GM23338 (cell line): ENCODE results near the gene SP5. TPM values are rescaled to one million over a fixed set of nuclear protein-coding genes. Genes with fewer than 3 reads are reported as not detected.

Source experiments
- ATAC-seq: fragments of 200-7000 bp; cut with Tn5 transposase; 3 replicates; pipeline ENCODE4 v1.9.1; 2020
- DNase-seq: peaks from one replicate; pipeline ENCODE4 v3.0.0-alpha.2; 2015; ENCODE audit warnings: low spot score
- H2AFZ ChIP-seq: fragments of 200-600 bp; sonication (generic); 2 replicates; pipeline ENCODE4 v1.8.0; 2016; ENCODE audit warnings: antibody characterized with exemption, mild to moderate bottlenecking, moderate library complexity
- H3F3A ChIP-seq: fragments of 200-600 bp; sonication (generic); replicated peaks from 2 replicates; pipeline ENCODE4 v1.8.0; 2017; ENCODE audit warnings: antibody characterized with exemption, mixed run types, low read depth
- H3K27ac ChIP-seq: fragments of 200-600 bp; sonication (generic); 2 replicates; pipeline ENCODE4 v1.6.1; 2016; ENCODE audit warnings: low read depth
- H3K27me3 ChIP-seq: fragments of 200-600 bp; sonication (generic); 2 replicates; pipeline ENCODE4 v1.8.0; 2016; ENCODE audit warnings: mild to moderate bottlenecking, mixed run types, moderate library complexity; ENCODE audit not compliant: insufficient read depth
- H3K36me3 ChIP-seq: fragments of 200-600 bp; sonication (generic); 2 replicates; pipeline ENCODE4 v1.8.0; 2016; ENCODE audit warnings: mild to moderate bottlenecking; ENCODE audit not compliant: insufficient read depth
- H3K4me1 ChIP-seq: fragments of 200-600 bp; sonication (generic); 2 replicates; pipeline ENCODE4 v1.8.0; 2016; ENCODE audit warnings: mild to moderate bottlenecking, moderate library complexity; ENCODE audit not compliant: insufficient read depth
- H3K4me2 ChIP-seq: fragments of 200-600 bp; sonication (generic); 2 replicates; pipeline ENCODE4 v1.7.1; 2017; ENCODE audit warnings: mixed run types
- H3K4me3 ChIP-seq: fragments of 200-600 bp; sonication (generic); 2 replicates; pipeline ENCODE4 v1.6.1; 2016; ENCODE audit warnings: mixed run types
- H3K79me2 ChIP-seq: fragments of 200-600 bp; sonication (generic); replicated peaks from 2 replicates; pipeline ENCODE4 v1.8.0; 2017; ENCODE audit warnings: mild to moderate bottlenecking; ENCODE audit not compliant: insufficient read depth
- H3K9me2 ChIP-seq: fragments of 200-600 bp; sonication (generic); 2 replicates; pipeline ENCODE4 v1.8.0; 2017; ENCODE audit not compliant: insufficient read depth
- H4K20me1 ChIP-seq: fragments of 200-600 bp; sonication (generic); replicated peaks from 2 replicates; pipeline ENCODE4 v1.8.0; 2017; ENCODE audit warnings: mild to moderate bottlenecking; ENCODE audit not compliant: insufficient read depth
- H3K27ac Mint-ChIP-seq: 2 replicates; pipeline ENCODE4 v1.8.0; 2020; ENCODE audit warnings: inconsistent platforms, mild to moderate bottlenecking, moderate library complexity, mixed read lengths
- H3K27me3 Mint-ChIP-seq: 3 replicates; pipeline ENCODE4 v1.8.0; 2022; ENCODE audit warnings: low read depth, mild to moderate bottlenecking, moderate library complexity, mixed read lengths, inconsistent platforms; ENCODE audit not compliant: insufficient read depth, poor library complexity
- H3K36me3 Mint-ChIP-seq: 3 replicates; pipeline ENCODE4 v1.8.0; 2021; ENCODE audit warnings: low read depth, mild to moderate bottlenecking, inconsistent platforms, moderate library complexity, mixed read lengths
- H3K4me1 Mint-ChIP-seq: 3 replicates; pipeline ENCODE4 v1.8.0; 2020; ENCODE audit warnings: mild to moderate bottlenecking, inconsistent platforms, mixed read lengths
- H3K4me3 Mint-ChIP-seq: 3 replicates; pipeline ENCODE4 v1.8.0; 2021; ENCODE audit warnings: moderate library complexity, mild to moderate bottlenecking, inconsistent platforms, mixed read lengths
- H3K9me3 Mint-ChIP-seq: 3 replicates; pipeline ENCODE4 v1.8.0; 2020; ENCODE audit warnings: moderate library complexity, mild to moderate bottlenecking, inconsistent platforms, mixed read lengths
- CREB1 ChIP-seq: fragments of 250-450 bp; sonication (Bioruptor Pico); IDR thresholded peaks from 2 replicates; pipeline ENCODE4 v1.5.0; 2020; ENCODE audit warnings: low read depth, mild to moderate bottlenecking, moderate library complexity
- EZH2 ChIP-seq: fragments of 200-600 bp; sonication (generic); IDR thresholded peaks from one replicate; pipeline ENCODE4 v1.8.0; 2017; ENCODE audit warnings: antibody characterized with exemption, mild to moderate bottlenecking, low read depth; ENCODE audit not compliant: unreplicated experiment
- EZH2phosphoT487 ChIP-seq: fragments of 200-600 bp; sonication (generic); IDR thresholded peaks from one replicate; pipeline ENCODE4 v1.8.1; 2018; ENCODE audit warnings: antibody characterized with exemption; ENCODE audit not compliant: unreplicated experiment
- JUNB ChIP-seq: IDR thresholded peaks from one replicate; pipeline ENCODE4 v1.6.1; 2016; ENCODE audit warnings: antibody characterized with exemption; ENCODE audit not compliant: unreplicated experiment
- POLR2AphosphoS5 ChIP-seq: IDR thresholded peaks from 2 replicates; pipeline ENCODE4 v1.6.1; 2016; ENCODE audit warnings: antibody characterized with exemption, low read depth
- ZNF114 ChIP-seq: fragments of 250-450 bp; sonication (Bioruptor Pico); IDR thresholded peaks from 2 replicates; pipeline ENCODE4 v1.5.0; 2020; ENCODE audit warnings: mild to moderate bottlenecking, moderate library complexity
- polyA plus RNA-seq: library from polyadenylated mRNA; unstranded; fragments of >200 nt; fragmentation: Nextera tagmentation; extraction: Ambion mirVana; gene quantifications from 2 replicates; pipeline ENCODE4 v1.2.1, GENCODE V29; 2016
- total RNA-seq: library from RNA; depleted of rRNA; stranded (reverse); fragments of >200 nt; shearing (Covaris generic); gene quantifications from 2 replicates; pipeline ENCODE4 v1.2.3, GENCODE V29; 2014
- TF ChIP-seq, protein P1 (sequence below): IDR thresholded peaks from 2 replicates; pipeline ENCODE4 v1.6.1; 2016; ENCODE audit warnings: antibody characterized with exemption
- TF ChIP-seq, protein P2 (sequence below): IDR thresholded peaks from one replicate; pipeline ENCODE4 v1.6.1; 2018; ENCODE audit warnings: antibody characterized with exemption; ENCODE audit not compliant: unreplicated experiment

The SP5 gene
- total and polyA plus RNA-seq, 2 experiments from 2014 or later, result 0.21 to 0.32 TPM

DNA sequence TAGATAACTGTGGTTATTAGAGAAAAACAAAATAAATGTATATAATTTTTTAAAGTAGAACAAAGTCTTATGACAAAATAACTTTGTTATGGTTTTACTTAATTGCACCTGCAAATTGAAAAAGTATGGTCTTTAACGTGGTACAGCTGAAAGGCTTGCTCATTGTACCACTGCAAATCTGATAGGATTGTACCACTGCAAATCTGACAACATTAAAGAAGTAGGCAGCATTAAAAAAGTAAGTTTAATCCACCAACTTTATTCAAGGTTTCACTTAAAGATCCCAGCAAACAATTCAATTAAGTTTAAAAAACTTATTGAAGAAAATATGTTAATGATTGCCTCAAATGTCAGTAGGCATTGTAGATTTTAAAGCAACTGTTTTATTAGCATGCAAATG lies 4.7 kb downstream of the SP5 start:
- no peaks in the 10 kb centered on the region for H3K79me2 ChIP-seq
- ATAC-seq (no peak), DNase-seq (no peak)
- H3K4me2 ChIP-seq, result no peak overlapping the region
- no peak overlapping the region for H2AFZ ChIP-seq
- H3K36me3 Mint-ChIP-seq, result no peaks in the 10 kb centered on the region
- peaks cover 51% of the 10 kb centered on the region for H3K27me3 Mint-ChIP-seq
- peaks cover 18% of the 10 kb centered on the region for H3K4me1 Mint-ChIP-seq
- no peak overlapping the region for H3K4me3 ChIP-seq
- H4K20me1 ChIP-seq, result no peaks in the 10 kb centered on the region
- H3K27me3 ChIP-seq, result peaks cover 77% of the 10 kb centered on the region
- TF ChIP-seq JUNB (no peak), EZH2phosphoT487 (no peak), POLR2AphosphoS5 (no peak)
- TF ChIP-seq, protein P1, sequence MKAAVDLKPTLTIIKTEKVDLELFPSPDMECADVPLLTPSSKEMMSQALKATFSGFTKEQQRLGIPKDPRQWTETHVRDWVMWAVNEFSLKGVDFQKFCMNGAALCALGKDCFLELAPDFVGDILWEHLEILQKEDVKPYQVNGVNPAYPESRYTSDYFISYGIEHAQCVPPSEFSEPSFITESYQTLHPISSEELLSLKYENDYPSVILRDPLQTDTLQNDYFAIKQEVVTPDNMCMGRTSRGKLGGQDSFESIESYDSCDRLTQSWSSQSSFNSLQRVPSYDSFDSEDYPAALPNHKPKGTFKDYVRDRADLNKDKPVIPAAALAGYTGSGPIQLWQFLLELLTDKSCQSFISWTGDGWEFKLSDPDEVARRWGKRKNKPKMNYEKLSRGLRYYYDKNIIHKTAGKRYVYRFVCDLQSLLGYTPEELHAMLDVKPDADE, result no peak
- H3K27ac Mint-ChIP-seq, result no peak overlapping the region
- no peak overlapping the region for H3K4me3 Mint-ChIP-seq
- H3K9me3 Mint-ChIP-seq, result peaks cover 6% of the 10 kb centered on the region; the same call in 2 of the 3 replicates
- 0 out of 2 replicates have a peak, but pooled peaks cover 4% of the 10 kb centered on the region for H3F3A ChIP-seq
- H3K36me3 ChIP-seq, result no peaks in the 10 kb centered on the region
- no peaks in the 10 kb centered on the region for H3K9me2 ChIP-seq
- no peak overlapping the region for H3K27ac ChIP-seq
- H3K4me1 ChIP-seq, result peaks cover 12% of the 10 kb centered on the region

DNA sequence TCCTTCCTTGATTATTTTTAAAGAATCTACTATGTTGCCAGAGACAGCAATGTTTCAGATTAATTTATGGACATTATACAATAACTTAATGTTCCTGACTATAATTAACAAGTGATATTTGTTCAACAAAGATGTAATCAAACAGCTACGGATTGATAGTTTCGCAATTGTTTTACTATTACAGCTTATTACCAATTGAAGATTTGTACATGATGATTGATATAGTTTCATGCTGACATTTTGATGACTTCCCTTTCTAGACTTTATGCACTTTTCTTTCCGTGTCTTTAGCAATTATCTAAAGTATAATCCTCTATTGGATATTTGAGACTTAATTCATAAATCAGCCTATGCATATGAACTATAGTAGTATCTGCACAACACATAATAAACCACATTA lies 6.5 kb downstream of the SP5 start:
- Histone ChIP-seq H3K36me3 (no peaks in the 10 kb centered on the region), H2AFZ (no peak overlapping the region), H3K9me2 (no peaks in the 10 kb centered on the region), H3F3A (0 out of 2 replicates have a peak, but pooled peaks cover 4% of the 10 kb centered on the region), H4K20me1 (no peaks in the 10 kb centered on the region), H3K4me1 (peaks cover 12% of the 10 kb centered on the region), H3K79me2 (no peaks in the 10 kb centered on the region), H3K27me3 (peaks cover 58% of the 10 kb centered on the region), H3K4me3 (no peak overlapping the region), H3K27ac (no peak overlapping the region), H3K4me2 (no peak overlapping the region)
- H3K36me3 Mint-ChIP-seq, result no peaks in the 10 kb centered on the region
- no peak overlapping the region for H3K4me3 Mint-ChIP-seq
- H3K27me3 Mint-ChIP-seq, result peaks cover 36% of the 10 kb centered on the region
- DNase-seq, result no peak
- no peak for TF ChIP-seq ZNF114 (CRISPR knock-in tag)
- no peak for TF ChIP-seq CREB1
- TF ChIP-seq, protein P2, sequence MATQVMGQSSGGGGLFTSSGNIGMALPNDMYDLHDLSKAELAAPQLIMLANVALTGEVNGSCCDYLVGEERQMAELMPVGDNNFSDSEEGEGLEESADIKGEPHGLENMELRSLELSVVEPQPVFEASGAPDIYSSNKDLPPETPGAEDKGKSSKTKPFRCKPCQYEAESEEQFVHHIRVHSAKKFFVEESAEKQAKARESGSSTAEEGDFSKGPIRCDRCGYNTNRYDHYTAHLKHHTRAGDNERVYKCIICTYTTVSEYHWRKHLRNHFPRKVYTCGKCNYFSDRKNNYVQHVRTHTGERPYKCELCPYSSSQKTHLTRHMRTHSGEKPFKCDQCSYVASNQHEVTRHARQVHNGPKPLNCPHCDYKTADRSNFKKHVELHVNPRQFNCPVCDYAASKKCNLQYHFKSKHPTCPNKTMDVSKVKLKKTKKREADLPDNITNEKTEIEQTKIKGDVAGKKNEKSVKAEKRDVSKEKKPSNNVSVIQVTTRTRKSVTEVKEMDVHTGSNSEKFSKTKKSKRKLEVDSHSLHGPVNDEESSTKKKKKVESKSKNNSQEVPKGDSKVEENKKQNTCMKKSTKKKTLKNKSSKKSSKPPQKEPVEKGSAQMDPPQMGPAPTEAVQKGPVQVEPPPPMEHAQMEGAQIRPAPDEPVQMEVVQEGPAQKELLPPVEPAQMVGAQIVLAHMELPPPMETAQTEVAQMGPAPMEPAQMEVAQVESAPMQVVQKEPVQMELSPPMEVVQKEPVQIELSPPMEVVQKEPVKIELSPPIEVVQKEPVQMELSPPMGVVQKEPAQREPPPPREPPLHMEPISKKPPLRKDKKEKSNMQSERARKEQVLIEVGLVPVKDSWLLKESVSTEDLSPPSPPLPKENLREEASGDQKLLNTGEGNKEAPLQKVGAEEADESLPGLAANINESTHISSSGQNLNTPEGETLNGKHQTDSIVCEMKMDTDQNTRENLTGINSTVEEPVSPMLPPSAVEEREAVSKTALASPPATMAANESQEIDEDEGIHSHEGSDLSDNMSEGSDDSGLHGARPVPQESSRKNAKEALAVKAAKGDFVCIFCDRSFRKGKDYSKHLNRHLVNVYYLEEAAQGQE, result no peak
- TF ChIP-seq EZH2, result no peak
- no peak for TF ChIP-seq JUNB
- H3K27ac Mint-ChIP-seq, result no peak overlapping the region
- H3K4me1 Mint-ChIP-seq, result peaks cover 12% of the 10 kb centered on the region
- peaks cover 6% of the 10 kb centered on the region; the same call in 2 of the 3 replicates for H3K9me3 Mint-ChIP-seq
- ATAC-seq, result no peak
